Measurements from ENCODE around the gene MLH1.

MLH1 gene

GRCh38 chr3:36989568-36989967 is 3.8 kb upstream of the MLH1 start:
- TF ChIP-seq POLR2AphosphoS5 (IDR thresholded peaks at IDR 0.05; ENCODE audit: low read depth, low read length), result no peak
- TF ChIP-seq REST (IDR thresholded peaks at IDR 0.05; ENCODE audit: insufficient read depth in 1 of 2, low read depth in 2 of 2, low read length in 2 of 2), result no peak
- TF ChIP-seq SIN3A (IDR thresholded peaks at IDR 0.05; ENCODE audit: borderline replicate concordance, insufficient read depth, low read length), result no peak
- no peak for TF ChIP-seq FOXP2 (optimal IDR thresholded peaks at IDR 0.05; ENCODE audit: borderline replicate concordance, extremely low read depth, extremely low read length, insufficient read depth)
- TF ChIP-seq TAF1 (IDR thresholded peaks at IDR 0.05; ENCODE audit: borderline replicate concordance, insufficient read depth, low read length), result no peak

GRCh38 chr3:36991147-36991546 is 2.2 kb upstream of the MLH1 start:
- TF ChIP-seq FOXP2 (optimal IDR thresholded peaks at IDR 0.05; ENCODE audit: borderline replicate concordance, extremely low read depth, extremely low read length, insufficient read depth), result no peak
- TF ChIP-seq SIN3A (IDR thresholded peaks at IDR 0.05; ENCODE audit: borderline replicate concordance, insufficient read depth, low read length), result no peak
- TF ChIP-seq REST (IDR thresholded peaks at IDR 0.05; ENCODE audit: insufficient read depth in 1 of 2, low read depth in 2 of 2, low read length in 2 of 2), result no peak
- TF ChIP-seq POLR2AphosphoS5 (IDR thresholded peaks at IDR 0.05; ENCODE audit: low read depth, low read length), result no peak
- no peak for TF ChIP-seq TAF1 (IDR thresholded peaks at IDR 0.05; ENCODE audit: borderline replicate concordance, insufficient read depth, low read length)

GRCh38 chr3:36991923-36992805 is 1.2 kb upstream of the MLH1 start:
- no peak for TF ChIP-seq SIN3A (IDR thresholded peaks at IDR 0.05; ENCODE audit: borderline replicate concordance, insufficient read depth, low read length)
- no peak; a peak in 1 of 4 replicates for TF ChIP-seq REST (IDR thresholded peaks at IDR 0.05; ENCODE audit: insufficient read depth in 1 of 2, low read depth in 2 of 2, low read length in 2 of 2)
- TF ChIP-seq TAF1 (IDR thresholded peaks at IDR 0.05; ENCODE audit: borderline replicate concordance, insufficient read depth, low read length), result no peak
- no peak for TF ChIP-seq FOXP2 (optimal IDR thresholded peaks at IDR 0.05; ENCODE audit: borderline replicate concordance, extremely low read depth, extremely low read length, insufficient read depth)
- TF ChIP-seq POLR2AphosphoS5 (IDR thresholded peaks at IDR 0.05; ENCODE audit: low read depth, low read length), result no peak

GRCh38 chr3:36992806-36993325 is 452 bp upstream of the MLH1 start, which contains the start of gene EPM2AIP1:
EPM2AIP1 (minus strand) TSS chr3:36993131; CDS start chr3:36993077, 54 bp downstream.
- TF ChIP-seq TAF1 (IDR thresholded peaks at IDR 0.05; ENCODE audit: borderline replicate concordance, insufficient read depth, low read length) (peak; percentile 73; the same call in 1 of the 2 replicates), POLR2AphosphoS5 (IDR thresholded peaks at IDR 0.05; ENCODE audit: low read depth, low read length) (peak; percentile 81), REST (IDR thresholded peaks at IDR 0.05; ENCODE audit: insufficient read depth in 1 of 2, low read depth in 2 of 2, low read length in 2 of 2) (0 out of 4 replicates have a peak, but pooled peaks of 1 of the 2 experiments have one; percentile 5), SIN3A (IDR thresholded peaks at IDR 0.05; ENCODE audit: borderline replicate concordance, insufficient read depth, low read length) (no peak), FOXP2 (optimal IDR thresholded peaks at IDR 0.05; ENCODE audit: borderline replicate concordance, extremely low read depth, extremely low read length, insufficient read depth) (peak; percentile 15)
